Fibroblast of the aortic adventitia (primary cell): ENCODE results near the gene TMEM19. TPM values are rescaled to one million over a fixed set of nuclear protein-coding genes. Genes with fewer than 3 reads are reported as not detected.

Source experiments
- DNase-seq: peaks from one replicate; pipeline ENCODE4 v3.0.0-alpha.2; 2010; ENCODE audit warnings: low read depth
- H3K4me3 ChIP-seq: 2 replicates; pipeline ENCODE4 v1.5.1; 2011; ENCODE audit warnings: low read depth, mild to moderate bottlenecking, control low read depth, low read length, moderate library complexity
- CTCF ChIP-seq: IDR thresholded peaks from 2 replicates; pipeline ENCODE4 v1.5.1; 2011; ENCODE audit warnings: mild to moderate bottlenecking, low read length, control low read depth, inconsistent platforms; ENCODE audit not compliant: insufficient read depth
- total RNA-seq: library from RNA; depleted of rRNA; stranded (reverse); fragments of >200 nt; gene quantifications from 2 replicates; pipeline ENCODE4 v1.2.3, GENCODE V29; 2012; ENCODE audit warnings: low replicate concordance

The TMEM19 gene
- total RNA-seq, 1 donor = 36.8 TPM

- H3K4me3 ChIP-seq = no peak overlapping the region
These were observed 43.6 kb upstream of the TMEM19 start for GRCh38 chr12:71642264-71642663.

GRCh38 chr12:71645268-71645667 lies 40.6 kb upstream of the TMEM19 start:
- no peak for DNase-seq
- no peak overlapping the region for H3K4me3 ChIP-seq
- TF ChIP-seq CTCF = no peak

More at GRCh38 chr12:71642264-71642663, 43.6 kb upstream of the TMEM19 start:
- TF ChIP-seq CTCF = no peak
- DNase-seq = no peak

GRCh38 chr12:71646512-71646911 lies 39.4 kb upstream of the TMEM19 start:
- H3K4me3 ChIP-seq = no peak overlapping the region

GRCh38 chr12:71648537-71648936 lies 37.3 kb upstream of the TMEM19 start:
- TF ChIP-seq CTCF = no peak
- H3K4me3 ChIP-seq = no peak overlapping the region
- DNase-seq = no peak

More at GRCh38 chr12:71646512-71646911, 39.4 kb upstream of the TMEM19 start:
- no peak for TF ChIP-seq CTCF
- no peak for DNase-seq

GRCh38 chr12:71649401-71649800 lies 36.5 kb upstream of the TMEM19 start:
- DNase-seq = no peak
- TF ChIP-seq CTCF = no peak
- no peak overlapping the region for H3K4me3 ChIP-seq

- no peak for TF ChIP-seq CTCF
- H3K4me3 ChIP-seq = no peak overlapping the region
- DNase-seq = no peak
These were observed 33.2 kb upstream of the TMEM19 start for GRCh38 chr12:71652656-71653055.

GRCh38 chr12:71653137-71653536 lies 32.7 kb upstream of the TMEM19 start:
- no peak for TF ChIP-seq CTCF
- no peak overlapping the region for H3K4me3 ChIP-seq
- DNase-seq = no peak
